ENCODE data around the gene USP53.
"Not testable (repeated sequence)": the region's sequence is repeated elsewhere in the genome, so short reads cannot be mapped to it uniquely, and the experiment has no call there.

Gene USP53

DNA sequence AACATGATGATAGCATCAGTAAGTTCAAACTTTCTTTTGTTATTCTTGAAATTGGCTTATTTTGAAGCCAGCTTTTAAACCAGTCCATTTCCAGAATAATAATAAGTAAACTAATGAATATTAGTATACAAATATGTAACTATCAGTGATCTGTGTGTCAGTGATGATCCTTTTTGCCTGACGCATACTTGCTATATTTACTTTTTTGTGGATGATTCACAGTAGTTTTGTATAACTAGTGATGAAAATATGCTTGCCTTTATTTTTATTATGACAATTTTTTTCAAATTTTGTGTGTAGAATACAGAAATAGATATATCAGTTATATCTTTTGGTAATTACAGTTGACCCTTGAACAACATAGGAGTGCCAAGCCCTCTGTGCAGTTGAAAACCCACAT, 49.5 kb downstream of the USP53 start:
- DNase-seq (ENCODE audit: low read depth), result no peak
- TF ChIP-seq, protein P1, sequence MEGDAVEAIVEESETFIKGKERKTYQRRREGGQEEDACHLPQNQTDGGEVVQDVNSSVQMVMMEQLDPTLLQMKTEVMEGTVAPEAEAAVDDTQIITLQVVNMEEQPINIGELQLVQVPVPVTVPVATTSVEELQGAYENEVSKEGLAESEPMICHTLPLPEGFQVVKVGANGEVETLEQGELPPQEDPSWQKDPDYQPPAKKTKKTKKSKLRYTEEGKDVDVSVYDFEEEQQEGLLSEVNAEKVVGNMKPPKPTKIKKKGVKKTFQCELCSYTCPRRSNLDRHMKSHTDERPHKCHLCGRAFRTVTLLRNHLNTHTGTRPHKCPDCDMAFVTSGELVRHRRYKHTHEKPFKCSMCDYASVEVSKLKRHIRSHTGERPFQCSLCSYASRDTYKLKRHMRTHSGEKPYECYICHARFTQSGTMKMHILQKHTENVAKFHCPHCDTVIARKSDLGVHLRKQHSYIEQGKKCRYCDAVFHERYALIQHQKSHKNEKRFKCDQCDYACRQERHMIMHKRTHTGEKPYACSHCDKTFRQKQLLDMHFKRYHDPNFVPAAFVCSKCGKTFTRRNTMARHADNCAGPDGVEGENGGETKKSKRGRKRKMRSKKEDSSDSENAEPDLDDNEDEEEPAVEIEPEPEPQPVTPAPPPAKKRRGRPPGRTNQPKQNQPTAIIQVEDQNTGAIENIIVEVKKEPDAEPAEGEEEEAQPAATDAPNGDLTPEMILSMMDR (conservative IDR thresholded peaks at IDR 0.05; ENCODE audit: low read depth, low read length), result no peak
- H3K4me3 ChIP-seq (ENCODE audit: low read depth, low read length), result no peak overlapping the region

DNA sequence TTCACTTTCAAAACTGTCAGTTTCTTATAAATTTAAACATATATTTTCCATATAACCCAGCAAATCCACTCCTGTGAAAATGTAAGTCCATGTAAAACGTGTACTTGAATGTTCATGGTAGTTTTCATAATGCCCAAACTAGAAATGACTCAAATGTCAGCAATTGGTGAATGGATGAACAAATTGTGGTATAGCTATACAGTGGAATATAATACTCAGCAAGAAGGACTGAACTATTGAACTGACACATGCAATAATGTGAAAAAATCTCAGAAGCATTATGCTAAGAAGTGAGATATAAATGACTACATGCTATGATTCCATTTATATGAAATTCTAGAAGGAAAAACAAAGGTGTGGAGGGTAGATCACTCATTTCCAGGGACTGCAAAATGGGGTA, 52.2 kb downstream of the USP53 start:
- no peak overlapping the region for H3K4me3 ChIP-seq (ENCODE audit: low read depth, low read length)
- DNase-seq (ENCODE audit: low read depth), result no peak
- TF ChIP-seq, protein P1 (conservative IDR thresholded peaks at IDR 0.05; ENCODE audit: low read depth, low read length), result no peak

DNA sequence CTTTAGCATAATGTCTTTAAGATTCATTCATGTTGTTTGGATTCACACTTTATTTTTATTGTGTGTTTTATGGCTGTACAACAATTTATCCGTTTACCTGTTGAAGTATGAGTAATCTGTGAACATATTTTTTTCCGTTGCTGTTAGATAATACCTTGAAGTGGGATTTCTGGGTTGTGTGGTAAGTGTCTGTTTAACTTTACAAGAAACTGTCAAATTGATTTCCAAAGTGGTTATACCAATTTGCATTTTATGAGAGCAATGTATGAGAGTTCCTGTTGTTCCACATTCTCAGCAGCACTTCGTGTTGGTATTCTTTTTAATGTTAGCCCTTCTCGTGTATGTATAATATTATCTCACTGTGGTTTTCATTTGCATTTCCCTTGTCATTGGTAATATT, 53.6 kb downstream of the USP53 start:
- no peak for DNase-seq (ENCODE audit: low read depth)
- TF ChIP-seq, protein P1 (conservative IDR thresholded peaks at IDR 0.05; ENCODE audit: low read depth, low read length), result no peak
- no peak overlapping the region for H3K4me3 ChIP-seq (ENCODE audit: low read depth, low read length)

DNA sequence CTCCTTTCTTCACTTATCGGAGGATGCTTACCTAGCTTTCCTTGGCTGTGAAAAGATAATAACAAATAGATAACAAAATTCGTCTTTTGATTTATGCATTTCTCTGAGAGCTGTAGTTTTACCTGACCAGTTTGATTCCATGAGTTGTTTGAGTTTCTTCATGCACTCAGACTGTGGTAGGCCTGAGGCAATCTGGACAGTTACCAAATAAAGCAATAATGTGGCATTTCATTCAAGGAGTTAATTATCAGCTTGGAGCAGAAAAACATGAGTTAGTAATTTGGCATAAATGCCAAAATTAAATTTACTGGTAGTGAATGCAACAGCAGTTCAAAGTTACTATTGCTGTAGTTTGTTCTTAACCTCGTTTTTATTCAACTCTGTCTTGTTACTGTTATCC, 56.0 kb downstream of the USP53 start:
- no peak for DNase-seq (ENCODE audit: low read depth)
- no peak overlapping the region for H3K4me3 ChIP-seq (ENCODE audit: low read depth, low read length)
- TF ChIP-seq, protein P1 (conservative IDR thresholded peaks at IDR 0.05; ENCODE audit: low read depth, low read length), result no peak

DNA sequence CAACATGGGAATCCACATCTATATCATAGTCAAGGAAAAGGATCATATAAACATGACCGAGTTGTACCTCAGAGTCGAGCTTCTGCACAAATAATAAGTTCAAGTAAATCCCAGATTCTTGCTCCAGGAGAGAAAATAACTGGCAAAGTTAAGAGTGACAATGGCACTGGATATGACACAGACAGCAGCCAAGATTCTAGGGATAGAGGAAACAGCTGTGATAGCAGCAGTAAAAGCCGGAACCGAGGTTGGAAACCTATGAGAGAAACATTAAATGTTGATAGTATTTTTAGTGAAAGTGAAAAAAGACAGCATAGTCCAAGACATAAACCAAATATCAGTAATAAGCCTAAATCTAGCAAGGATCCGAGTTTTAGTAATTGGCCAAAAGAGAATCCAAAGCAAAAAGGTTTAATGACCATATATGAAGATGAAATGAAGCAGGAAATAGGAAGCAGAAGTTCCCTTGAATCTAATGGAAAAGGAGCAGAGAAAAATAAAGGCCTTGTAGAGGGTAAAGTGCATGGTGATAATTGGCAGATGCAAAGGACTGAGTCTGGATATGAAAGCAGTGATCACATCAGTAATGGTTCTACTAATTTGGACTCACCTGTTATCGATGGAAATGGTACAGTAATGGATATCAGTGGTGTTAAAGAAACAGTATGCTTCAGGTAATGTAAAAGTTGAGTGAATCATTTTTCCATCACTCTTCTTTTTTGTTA, 59.0 kb downstream of the USP53 start:
- TF ChIP-seq, protein P1 (conservative IDR thresholded peaks at IDR 0.05; ENCODE audit: low read depth, low read length), result no peak
- H3K4me3 ChIP-seq (ENCODE audit: low read depth, low read length), result no peak overlapping the region
- DNase-seq (ENCODE audit: low read depth), result no peak

DNA sequence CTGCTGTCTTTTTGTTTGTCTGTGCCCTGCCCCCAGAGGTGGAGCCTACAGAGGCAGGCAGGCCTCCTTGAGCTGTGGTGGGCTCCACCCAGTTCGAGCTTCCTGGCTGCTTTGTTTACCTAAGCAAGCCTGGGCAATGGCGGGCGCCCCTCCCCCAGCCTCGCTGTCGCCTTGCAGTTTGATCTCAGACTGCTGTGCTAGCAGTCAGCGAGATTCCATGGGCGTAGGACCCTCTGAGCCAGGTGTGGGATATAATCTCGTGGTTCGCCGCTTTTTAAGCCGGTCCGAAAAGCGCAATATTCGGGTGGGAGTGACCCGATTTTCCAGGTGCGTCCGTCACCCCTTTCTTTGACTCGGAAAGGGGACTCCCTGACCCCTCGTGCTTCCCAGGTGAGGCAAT, 67.0 kb downstream of the USP53 start:
- not testable (repeated sequence) for DNase-seq (ENCODE audit: low read depth); H3K4me3 ChIP-seq (ENCODE audit: low read depth, low read length)

DNA sequence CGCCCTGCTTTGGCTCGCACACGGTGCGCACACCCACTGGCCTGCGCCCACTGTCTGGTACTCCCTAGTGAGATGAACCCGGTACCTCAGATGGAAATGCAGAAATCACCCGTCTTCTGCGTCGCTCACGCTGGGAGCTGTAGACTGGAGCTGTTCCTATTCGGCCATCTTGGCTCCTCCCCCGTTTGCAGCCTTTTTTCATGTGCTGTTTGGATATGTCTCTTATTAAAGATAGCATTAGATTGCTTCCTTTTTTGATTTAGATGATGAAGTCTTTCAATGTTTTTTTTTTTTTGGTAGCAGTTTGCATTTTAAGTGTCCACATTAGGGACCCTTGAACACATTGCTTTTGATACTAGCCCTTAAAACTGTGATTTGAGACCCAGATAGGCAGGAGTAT, 67.4 kb downstream of the USP53 start:
- DNase-seq (ENCODE audit: low read depth); H3K4me3 ChIP-seq (ENCODE audit: low read depth, low read length): not testable (repeated sequence)

DNA sequence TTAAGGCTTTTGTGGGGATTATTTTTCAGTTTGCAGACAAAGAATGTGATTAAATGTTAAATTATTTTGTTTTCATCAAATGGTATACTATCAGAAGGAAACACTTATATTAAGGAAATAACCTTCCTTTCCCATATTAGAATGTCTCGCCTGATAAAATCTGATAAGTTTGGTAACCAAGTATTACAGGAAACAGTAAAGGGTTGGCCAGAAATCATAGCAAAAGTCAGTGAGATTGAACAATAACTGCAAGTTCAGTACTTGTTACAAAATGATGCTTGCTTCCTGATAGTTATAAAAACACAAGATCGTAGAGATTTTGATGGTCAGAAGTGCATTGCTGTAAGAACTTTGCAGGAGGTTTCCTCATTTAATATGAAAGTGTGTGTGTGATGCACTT, 68.9 kb downstream of the USP53 start:
- no peak overlapping the region for H3K4me3 ChIP-seq (ENCODE audit: low read depth, low read length)
- no peak for DNase-seq (ENCODE audit: low read depth)
- TF ChIP-seq, protein P1 (conservative IDR thresholded peaks at IDR 0.05; ENCODE audit: low read depth, low read length), result no peak
